Fibroblast of lung (primary cell): ENCODE measurements around the gene CHST9. TPM values are rescaled to one million over a fixed set of nuclear protein-coding genes. Genes with fewer than 3 reads are reported as not detected.

Source experiments
- DNase-seq, 2 donors: peaks; one replicate each; pipeline versions ENCODE4 v3.0.0 to v3.0.0-alpha.2; 2010; ENCODE audit warnings: low read depth in 2 of 2
- H2AFZ ChIP-seq: 2 replicates; pipeline ENCODE4 v1.5.1; 2012; ENCODE audit warnings: low read length, control low read depth, inconsistent platforms
- H3K27ac ChIP-seq: 2 replicates; pipeline ENCODE4 v1.5.1; 2011; ENCODE audit warnings: low read length, control low read depth; ENCODE audit not compliant: insufficient read depth
- H3K27me3 ChIP-seq: 2 replicates; pipeline ENCODE4 v1.5.1; 2011; ENCODE audit warnings: mild to moderate bottlenecking, low read length; ENCODE audit not compliant: control insufficient read depth, insufficient read depth
- H3K36me3 ChIP-seq: 2 replicates; pipeline ENCODE4 v1.5.1; 2011; ENCODE audit warnings: low read length; ENCODE audit not compliant: control insufficient read depth, insufficient read depth
- H3K4me1 ChIP-seq: 2 replicates; pipeline ENCODE4 v1.5.1; 2011; ENCODE audit warnings: low read length; ENCODE audit not compliant: control insufficient read depth, insufficient read depth; ENCODE audit errors: extremely low read depth
- H3K4me2 ChIP-seq: 2 replicates; pipeline ENCODE4 v1.5.1; 2011; ENCODE audit warnings: low read length, control low read depth; ENCODE audit not compliant: insufficient read depth; ENCODE audit errors: extremely low read depth
- H3K4me3 ChIP-seq, 4 experiments: fragments of 200-600 bp in 1 of 4; sonication (generic) in 1 of 4; replicated peaks in 1 of 4; 2 replicates each; pipeline ENCODE4 v1.5.1; 2011 to 2016; ENCODE audit warnings: low read length in 4 of 4, low read depth in 3 of 4, mild to moderate bottlenecking in 3 of 4, control low read depth in 2 of 4, inconsistent platforms in 1 of 4, mixed read lengths in 1 of 4; ENCODE audit not compliant: insufficient read depth in 1 of 4; ENCODE audit errors: control extremely low read depth in 1 of 4
- H3K79me2 ChIP-seq: 2 replicates; pipeline ENCODE4 v1.5.1; 2012; ENCODE audit warnings: mild to moderate bottlenecking, low read length, inconsistent platforms; ENCODE audit not compliant: control insufficient read depth, insufficient read depth
- H3K9ac ChIP-seq: 2 replicates; pipeline ENCODE4 v1.5.1; 2011; ENCODE audit warnings: mild to moderate bottlenecking, low read length, control low read depth; ENCODE audit not compliant: insufficient read depth
- H3K9me3 ChIP-seq: 2 replicates; pipeline ENCODE4 v1.5.1; 2012; ENCODE audit warnings: low read depth, low read length; ENCODE audit not compliant: control insufficient read depth, insufficient read depth
- H4K20me1 ChIP-seq: 2 replicates; pipeline ENCODE4 v1.5.1; 2011; ENCODE audit warnings: low read length; ENCODE audit not compliant: control insufficient read depth, insufficient read depth; ENCODE audit errors: extremely low read depth
- CTCF ChIP-seq, 2 donors: IDR thresholded peaks in 1 of 2; conservative IDR thresholded peaks in 1 of 2; 1 replicate in 1 of 2; 2 replicates in 1 of 2; pipeline ENCODE4 v1.5.1; 2011 to 2012; ENCODE audit warnings: low read length in 2 of 2, control low read depth in 1 of 2, inconsistent platforms in 1 of 2, low read depth in 1 of 2, mild to moderate bottlenecking in 1 of 2
- EZH2 ChIP-seq: IDR thresholded peaks from 2 replicates; pipeline ENCODE4 v1.5.1; 2012; ENCODE audit warnings: low read length, control low read depth, mild to moderate bottlenecking; ENCODE audit errors: missing control alignments
- polyA plus RNA-seq, 2 donors: library from polyadenylated mRNA; depleted of rRNA in 1 of 2; stranded (reverse) in 1 of 2; unstranded in 1 of 2; fragments of >200 nt; gene quantifications; 2 replicates each; pipeline ENCODE4 v1.2.1, GENCODE V29; 2011 to 2012; ENCODE audit warnings: missing spikeins in 1 of 2
- total RNA-seq: library from RNA; depleted of rRNA; stranded (reverse); fragments of >200 nt; gene quantifications from 2 replicates; pipeline ENCODE4 v1.2.1, GENCODE V29; 2014

The CHST9 gene
- total and polyA plus RNA-seq, 2 donors (not counting 1 experiment from before 2014, with no cell fraction given): not detected

- H3K4me2 ChIP-seq: no peak overlapping the region
- no peak for DNase-seq
- H3K36me3 ChIP-seq: no peaks in the 10 kb centered on the region
- H3K27ac ChIP-seq: no peak overlapping the region
- no peaks in the 10 kb centered on the region for H3K4me1 ChIP-seq
- no peaks in the 10 kb centered on the region for H3K9me3 ChIP-seq
- H3K79me2 ChIP-seq: no peaks in the 10 kb centered on the region
- no peak for TF ChIP-seq CTCF (conservative IDR thresholded peaks at IDR 0.05 in 1 of 2, IDR thresholded peaks at IDR 0.05 in 1 of 2; ENCODE audit: low read depth in 1 of 2, low read length in 2 of 2)
- H4K20me1 ChIP-seq: no peaks in the 10 kb centered on the region
- H3K9ac ChIP-seq: no peak overlapping the region
- H2AFZ ChIP-seq: no peak overlapping the region
- no peak overlapping the region for H3K4me3 ChIP-seq
- H3K27me3 ChIP-seq: no peaks in the 10 kb centered on the region
Observed at GRCh38 chr18:27223526-27224291, 38.6 kb upstream of the CHST9 start.

DNA sequence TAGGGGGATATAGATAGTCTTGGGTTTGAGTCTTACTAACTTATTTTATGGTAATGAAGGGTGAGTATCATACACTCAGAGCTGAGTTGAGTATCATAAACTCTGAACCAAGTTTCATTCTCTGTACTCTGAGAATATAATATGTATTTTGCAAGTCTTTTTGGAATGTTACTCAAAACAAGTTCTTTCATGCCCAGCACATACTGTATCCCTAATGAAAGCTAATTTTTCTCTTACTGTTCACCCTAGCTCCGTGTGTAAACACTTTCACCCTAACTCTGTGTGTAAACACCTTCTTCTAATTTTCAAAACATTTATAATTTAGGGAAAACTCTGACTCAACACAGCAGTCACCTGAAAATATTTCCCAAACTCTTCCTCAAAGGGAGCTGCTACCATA is 29.7 kb upstream of the CHST9 start:
- no peak overlapping the region for H3K4me2 ChIP-seq
- H2AFZ ChIP-seq: no peak overlapping the region
- DNase-seq: no peak
- H3K27ac ChIP-seq: no peak overlapping the region
- H3K4me3 ChIP-seq: no peak overlapping the region
- H4K20me1 ChIP-seq: no peaks in the 10 kb centered on the region
- no peaks in the 10 kb centered on the region for H3K79me2 ChIP-seq
- H3K36me3 ChIP-seq: no peaks in the 10 kb centered on the region
- H3K9me3 ChIP-seq: no peaks in the 10 kb centered on the region
- no peak for TF ChIP-seq CTCF (conservative IDR thresholded peaks at IDR 0.05 in 1 of 2, IDR thresholded peaks at IDR 0.05 in 1 of 2; ENCODE audit: low read depth in 1 of 2, low read length in 2 of 2)
- TF ChIP-seq EZH2: no peak
- H3K27me3 ChIP-seq: no peaks in the 10 kb centered on the region
- H3K9ac ChIP-seq: no peak overlapping the region
- no peaks in the 10 kb centered on the region for H3K4me1 ChIP-seq

DNA sequence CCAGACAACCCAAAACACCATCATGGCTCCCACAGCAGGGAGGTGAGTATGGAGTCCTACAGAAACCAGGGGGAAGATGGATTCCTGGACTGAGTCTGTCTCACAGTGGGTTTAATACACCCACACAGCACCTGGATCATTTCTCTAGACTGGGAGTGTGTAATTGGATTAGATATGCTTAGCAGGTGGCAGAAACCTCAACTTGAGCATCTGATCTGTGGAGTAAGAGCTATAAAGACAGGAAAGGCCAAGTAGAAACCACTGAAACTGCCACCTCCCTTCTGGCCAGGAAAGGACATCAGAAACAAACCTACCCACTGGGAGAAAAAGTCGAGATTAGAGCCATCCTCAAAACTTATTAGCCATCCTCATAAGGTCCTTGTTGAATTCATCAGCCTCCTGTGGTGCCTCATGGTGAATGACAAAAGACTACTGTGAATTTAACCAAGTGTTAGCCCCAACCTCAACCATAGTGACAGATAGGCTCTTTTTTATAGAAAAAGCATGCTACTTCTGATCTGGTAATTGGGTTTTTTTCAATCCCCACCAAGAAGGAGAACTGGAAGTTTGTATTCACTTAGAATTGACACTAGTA is 28.1 kb upstream of the CHST9 start:
- Histone ChIP-seq H3K4me2 (no peak overlapping the region), H3K36me3 (no peaks in the 10 kb centered on the region), H3K27ac (no peak overlapping the region), H3K4me3 (no peak overlapping the region), H3K4me1 (no peaks in the 10 kb centered on the region), H2AFZ (no peak overlapping the region), H3K9ac (no peak overlapping the region), H3K27me3 (no peaks in the 10 kb centered on the region), H3K9me3 (no peaks in the 10 kb centered on the region), H4K20me1 (no peaks in the 10 kb centered on the region), H3K79me2 (no peaks in the 10 kb centered on the region)
- no peak for DNase-seq
- TF ChIP-seq CTCF (conservative IDR thresholded peaks at IDR 0.05 in 1 of 2, IDR thresholded peaks at IDR 0.05 in 1 of 2; ENCODE audit: low read depth in 1 of 2, low read length in 2 of 2) (no peak), EZH2 (no peak)
